T-helper 1 cell treated with Interleukin-12 subunit alpha and Interleukin-12 subunit beta and Interleukin-4 antibody, amounts not matched to agents 30 μg/mL and 1 μg/mL, for 36 hours (primary cell): ENCODE results near the gene UBTF.
"Not testable (repeated sequence)": the region's sequence is repeated elsewhere in the genome, so short reads cannot be mapped to it uniquely, and the experiment has no call there.

Experiments used
- H3K27ac Mint-ChIP-seq: one replicate; pipeline ENCODE4 v1.8.0; 2021; ENCODE audit warnings: mild to moderate bottlenecking, mixed read lengths
- H3K27me3 Mint-ChIP-seq: one replicate; pipeline ENCODE4 v1.8.0; 2021; ENCODE audit warnings: low read depth, mixed read lengths
- H3K36me3 Mint-ChIP-seq: one replicate; pipeline ENCODE4 v1.8.0; 2021; ENCODE audit warnings: low read depth, mixed read lengths
- H3K4me1 Mint-ChIP-seq: one replicate; pipeline ENCODE4 v1.8.0; 2021; ENCODE audit warnings: low read depth, mixed read lengths
- H3K4me3 Mint-ChIP-seq: one replicate; pipeline ENCODE4 v1.8.0; 2021; ENCODE audit warnings: mild to moderate bottlenecking, moderate library complexity, mixed read lengths
- H3K9me3 Mint-ChIP-seq: one replicate; pipeline ENCODE4 v1.8.0; 2021; ENCODE audit warnings: mixed read lengths

Gene UBTF

DNA sequence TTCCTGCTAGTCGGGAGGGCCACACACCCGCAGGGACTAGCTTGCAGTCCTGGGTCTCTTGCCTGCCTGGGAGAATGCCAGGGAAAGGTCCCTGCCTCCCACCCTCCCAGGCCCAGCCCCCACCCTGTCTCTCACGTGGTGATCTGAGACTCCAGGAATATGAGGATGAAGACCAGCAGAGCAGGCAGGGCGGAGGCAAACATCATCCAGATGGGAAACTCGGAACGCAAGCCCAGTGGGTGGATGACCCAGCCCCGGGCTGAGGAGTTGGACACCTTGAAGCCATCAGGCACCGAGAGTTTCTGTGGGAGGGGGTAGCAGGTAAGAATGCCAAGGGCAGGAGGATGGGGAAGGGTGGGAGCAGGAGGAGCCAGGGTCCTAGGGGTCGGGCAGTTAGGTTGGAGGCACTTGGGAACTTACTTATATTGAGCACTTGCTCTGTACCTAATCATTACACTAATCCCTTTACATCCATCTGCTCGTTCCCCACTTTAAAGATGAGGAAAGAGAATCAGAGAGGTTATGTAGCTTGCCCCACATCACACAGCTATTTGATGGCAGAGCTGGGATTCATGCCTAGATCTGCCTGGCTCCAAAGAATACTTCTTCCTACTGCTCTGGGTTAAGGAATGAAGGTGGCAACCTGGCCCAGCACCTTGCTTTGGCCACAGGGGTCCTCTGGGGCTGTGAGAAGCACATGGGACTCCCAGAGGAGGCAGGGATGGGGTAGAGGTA, 35.1 kb upstream of the UBTF start:
- peaks cover 5% of the 10 kb centered on the region for H3K27me3 Mint-ChIP-seq
- H3K36me3 Mint-ChIP-seq = no peaks in the 10 kb centered on the region
- no peaks in the 10 kb centered on the region for H3K4me1 Mint-ChIP-seq
- H3K4me3 Mint-ChIP-seq = no peak overlapping the region
- H3K27ac Mint-ChIP-seq = no peak overlapping the region
- no peaks in the 10 kb centered on the region for H3K9me3 Mint-ChIP-seq

DNA sequence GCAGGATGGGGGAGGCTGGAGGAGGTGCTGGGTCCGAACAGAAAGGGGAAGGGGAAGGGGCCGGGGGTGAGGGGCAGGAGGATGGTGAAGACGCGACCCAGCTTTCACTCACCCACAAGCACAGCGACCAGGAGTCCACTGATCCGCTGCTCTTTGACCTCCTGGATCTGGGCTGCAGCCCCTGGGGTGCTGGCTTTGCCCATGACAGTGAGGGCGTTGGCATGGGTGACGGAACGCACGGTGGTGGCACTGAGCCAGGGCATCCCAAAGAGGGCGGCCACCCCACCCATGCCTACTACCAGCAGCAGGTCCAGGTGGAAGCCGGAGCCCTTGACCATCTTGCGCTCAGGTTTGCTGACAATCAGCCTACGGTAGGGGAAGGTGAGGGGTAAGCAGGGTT, 33.5 kb upstream of the UBTF start:
- peaks cover 5% of the 10 kb centered on the region for H3K27me3 Mint-ChIP-seq
- no peaks in the 10 kb centered on the region for H3K9me3 Mint-ChIP-seq
- no peak overlapping the region for H3K4me3 Mint-ChIP-seq
- H3K4me1 Mint-ChIP-seq = peaks cover 8% of the 10 kb centered on the region
- no peak overlapping the region for H3K27ac Mint-ChIP-seq
- no peaks in the 10 kb centered on the region for H3K36me3 Mint-ChIP-seq

DNA sequence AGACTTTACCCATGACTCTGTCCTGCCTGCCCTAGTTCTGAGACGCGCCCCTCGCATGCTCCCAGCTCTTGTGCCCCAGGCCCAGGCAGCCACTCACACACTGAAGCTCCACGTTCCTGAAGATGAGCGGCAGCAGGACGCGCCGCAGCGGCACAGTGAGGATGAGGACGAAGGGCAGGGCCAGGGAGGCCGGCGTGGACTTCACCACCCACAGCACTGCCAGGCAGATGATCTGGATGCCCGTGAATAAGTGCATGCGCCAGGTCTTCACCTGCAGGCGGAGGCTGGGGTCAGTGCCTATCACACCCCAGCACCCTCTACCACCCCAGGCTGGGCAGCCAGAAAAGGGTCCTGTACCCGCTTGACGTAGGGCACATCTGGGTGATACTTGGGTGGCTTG, 31.6 kb upstream of the UBTF start:
- H3K4me3 Mint-ChIP-seq = no peak overlapping the region
- H3K27me3 Mint-ChIP-seq = peaks cover 3% of the 10 kb centered on the region
- no peaks in the 10 kb centered on the region for H3K36me3 Mint-ChIP-seq
- no peaks in the 10 kb centered on the region for H3K9me3 Mint-ChIP-seq
- H3K27ac Mint-ChIP-seq = no peak overlapping the region
- peaks cover 15% of the 10 kb centered on the region for H3K4me1 Mint-ChIP-seq

DNA sequence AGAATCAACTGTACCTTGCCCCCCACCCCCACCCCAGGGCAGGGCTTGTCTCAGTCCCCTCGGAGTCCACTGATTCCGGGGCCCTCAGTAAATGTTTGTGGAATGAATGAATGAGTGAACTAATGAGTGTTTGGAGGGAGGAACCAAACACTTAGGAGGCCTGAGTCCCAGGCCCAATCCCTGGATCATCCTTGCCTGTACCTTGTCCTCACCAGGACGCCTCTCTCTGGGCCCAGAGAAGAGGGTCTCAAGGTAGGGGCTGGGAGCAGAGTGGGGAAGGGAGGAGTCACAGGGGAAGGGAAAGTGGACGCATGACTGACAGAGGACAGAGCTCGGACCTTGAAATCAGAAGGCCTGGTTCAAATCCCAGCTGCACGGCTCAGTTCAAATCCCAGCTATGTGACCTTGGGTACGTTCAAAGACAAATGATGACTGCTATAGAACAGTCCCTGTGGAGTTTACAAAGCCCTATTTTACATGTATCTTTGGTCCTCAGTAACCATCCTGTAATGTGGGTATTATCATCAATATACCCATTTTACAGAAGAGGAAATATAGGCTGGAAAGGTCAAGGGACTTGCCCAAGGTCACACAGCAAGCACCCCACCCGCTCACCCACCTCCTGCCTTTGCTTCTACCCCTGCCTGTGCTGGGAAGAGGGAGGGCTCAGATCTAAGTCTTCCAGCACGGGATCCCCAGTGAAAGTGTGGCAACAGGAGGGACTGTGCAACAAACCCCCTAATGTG, 30.2 kb upstream of the UBTF start:
- no peak overlapping the region for H3K27ac Mint-ChIP-seq
- H3K4me3 Mint-ChIP-seq = no peak overlapping the region
- no peaks in the 10 kb centered on the region for H3K9me3 Mint-ChIP-seq
- H3K27me3 Mint-ChIP-seq = no peaks in the 10 kb centered on the region
- peaks cover 21% of the 10 kb centered on the region for H3K4me1 Mint-ChIP-seq
- H3K36me3 Mint-ChIP-seq = no peaks in the 10 kb centered on the region

DNA sequence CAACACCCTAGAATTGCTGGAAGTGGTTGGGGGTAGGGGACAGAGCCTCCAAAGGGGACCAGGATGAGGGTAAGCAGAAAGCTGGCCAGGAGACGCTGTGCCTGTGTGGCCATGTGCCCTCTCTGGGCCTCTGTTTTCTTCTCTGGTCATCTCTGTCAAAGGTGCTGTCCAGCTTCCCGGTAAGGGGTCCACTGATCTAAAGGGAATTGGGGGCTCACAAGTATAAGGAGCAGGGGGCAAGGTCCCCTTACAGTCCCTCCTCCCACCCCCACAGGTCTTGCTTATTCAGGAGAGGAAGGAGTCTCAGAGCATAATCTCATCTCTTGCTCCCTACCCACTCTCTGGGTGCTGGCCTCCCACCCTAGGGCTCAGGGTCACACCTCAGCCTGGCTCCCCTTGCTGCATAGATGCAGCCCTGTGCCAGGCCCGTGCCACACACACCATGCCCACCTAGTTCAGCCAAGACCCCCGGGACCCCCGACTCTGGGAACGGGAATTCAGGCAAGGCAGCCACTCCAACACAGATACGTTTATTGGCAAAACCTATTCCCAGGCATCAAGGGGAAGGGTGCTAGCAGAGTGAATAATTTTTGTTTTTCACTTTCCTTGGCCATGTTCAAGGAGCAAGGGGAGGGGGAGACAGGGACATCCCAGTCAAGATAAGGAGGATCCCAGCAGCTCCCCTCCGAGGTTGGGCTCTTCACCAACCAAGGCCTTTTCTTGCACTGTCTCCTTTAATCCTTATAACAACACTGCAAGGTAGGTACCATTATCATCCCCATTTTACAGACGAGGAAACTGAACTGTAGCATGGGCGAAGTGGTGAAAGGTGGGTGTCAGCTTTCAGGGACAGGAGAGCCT, 28.6 kb upstream of the UBTF start:
- H3K4me1 Mint-ChIP-seq = peaks cover 21% of the 10 kb centered on the region
- H3K4me3 Mint-ChIP-seq = no peak overlapping the region
- H3K27ac Mint-ChIP-seq = no peak overlapping the region
- H3K27me3 Mint-ChIP-seq = no peaks in the 10 kb centered on the region
- no peaks in the 10 kb centered on the region for H3K9me3 Mint-ChIP-seq
- no peaks in the 10 kb centered on the region for H3K36me3 Mint-ChIP-seq

DNA sequence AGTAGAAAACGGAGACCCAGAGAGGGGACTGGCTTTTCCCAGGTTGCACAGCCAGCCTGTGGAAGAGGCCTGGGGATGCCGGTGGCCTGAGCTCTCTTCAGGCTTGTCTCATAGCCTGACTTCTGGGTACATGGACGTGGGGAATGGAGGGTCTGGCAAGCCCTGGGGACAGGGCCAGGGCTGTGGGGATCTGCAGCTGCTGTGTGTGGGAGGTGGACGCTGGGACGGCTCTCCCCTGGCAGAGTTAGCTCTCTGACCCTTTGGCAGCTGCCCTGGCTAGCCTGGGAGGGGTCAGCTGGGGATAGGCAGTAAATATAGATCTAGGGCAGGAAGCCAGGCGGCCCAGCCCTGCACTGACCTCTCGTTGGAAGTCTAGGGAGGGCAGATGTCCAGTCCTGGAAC, 28.0 kb upstream of the UBTF start:
- H3K4me1 Mint-ChIP-seq = peaks cover 21% of the 10 kb centered on the region
- H3K4me3 Mint-ChIP-seq = no peak overlapping the region
- H3K9me3 Mint-ChIP-seq = no peaks in the 10 kb centered on the region
- no peaks in the 10 kb centered on the region for H3K27me3 Mint-ChIP-seq
- H3K36me3 Mint-ChIP-seq = no peaks in the 10 kb centered on the region
- no peak overlapping the region for H3K27ac Mint-ChIP-seq

DNA sequence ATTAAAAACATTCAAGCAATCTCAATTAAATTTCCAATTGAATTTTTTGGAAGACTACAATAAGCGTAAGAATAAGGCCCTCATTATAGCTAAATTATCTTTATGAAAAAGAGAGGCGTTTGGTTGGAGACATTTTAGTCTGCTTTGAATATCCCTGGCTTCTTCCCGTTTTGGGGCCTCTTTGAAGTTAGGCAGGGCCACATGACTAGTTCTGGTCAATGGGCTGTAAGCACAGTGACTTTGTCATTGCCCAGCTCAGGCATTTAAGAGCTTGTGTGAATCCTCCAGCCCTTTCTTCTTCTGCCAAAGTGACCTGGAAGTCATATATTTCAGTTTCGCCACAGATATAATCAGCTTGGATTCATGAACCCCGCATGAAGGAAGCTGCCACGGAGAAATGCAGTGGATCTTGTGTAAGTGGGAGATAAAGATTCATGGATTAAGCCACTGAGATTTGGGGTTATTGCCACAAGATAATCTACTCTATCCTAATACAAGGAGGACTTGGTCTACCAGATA, 21.7 kb upstream of the UBTF start:
- no peaks in the 10 kb centered on the region for H3K9me3 Mint-ChIP-seq
- H3K27ac Mint-ChIP-seq = no peak overlapping the region
- no peaks in the 10 kb centered on the region for H3K27me3 Mint-ChIP-seq
- no peaks in the 10 kb centered on the region for H3K36me3 Mint-ChIP-seq
- peaks cover 6% of the 10 kb centered on the region for H3K4me1 Mint-ChIP-seq
- no peak overlapping the region for H3K4me3 Mint-ChIP-seq

DNA sequence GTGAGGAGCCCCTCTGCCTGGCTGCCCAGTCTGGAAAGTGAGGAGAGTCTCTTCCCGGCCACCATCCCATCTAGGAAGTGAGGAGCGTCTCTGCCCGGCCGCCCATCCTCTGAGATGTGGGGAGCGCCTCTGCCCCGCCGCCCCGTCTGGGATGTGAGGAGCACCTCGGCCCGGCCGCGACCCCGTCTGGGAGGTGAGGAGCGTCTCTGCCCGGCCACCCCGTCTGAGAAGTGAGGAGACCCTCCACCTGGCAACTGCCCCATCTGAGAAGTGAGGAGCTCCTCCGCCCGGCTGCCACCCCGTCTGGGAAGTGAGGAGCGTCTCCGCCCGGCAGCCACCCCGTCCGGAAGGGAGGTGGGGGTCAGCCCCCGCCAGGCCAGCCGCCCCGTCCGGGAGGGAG, 18.4 kb upstream of the UBTF start:
- not testable (repeated sequence) for H3K9me3 Mint-ChIP-seq, H3K27me3 Mint-ChIP-seq, H3K4me3 Mint-ChIP-seq, H3K27ac Mint-ChIP-seq, H3K36me3 Mint-ChIP-seq, H3K4me1 Mint-ChIP-seq

DNA sequence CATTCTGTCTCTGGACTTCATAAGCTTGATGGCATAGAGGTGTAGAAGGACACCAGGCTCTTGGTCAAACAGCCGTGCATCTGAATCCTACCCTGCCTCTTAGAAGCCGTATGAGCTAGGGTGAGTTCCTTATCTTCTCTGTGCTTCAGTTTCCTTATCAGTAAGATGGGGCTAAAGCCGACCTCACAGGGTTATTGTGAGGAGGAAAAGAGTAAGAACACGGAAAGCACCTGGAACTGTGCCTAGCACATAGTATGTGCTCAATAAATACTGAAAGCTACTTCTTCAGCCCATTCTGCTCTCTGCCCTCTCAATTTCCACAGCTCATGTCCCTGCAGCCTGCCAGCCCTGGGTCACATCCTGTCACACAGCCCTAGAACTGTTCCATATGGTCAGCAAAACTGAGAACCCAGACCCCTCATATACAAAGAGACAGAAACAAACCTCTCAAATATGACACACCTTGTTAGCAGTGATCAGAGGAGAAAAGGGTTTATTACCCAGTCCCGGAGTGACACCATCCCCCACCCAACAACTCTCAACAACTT, 17.0 kb upstream of the UBTF start:
- Mint-ChIP-seq H3K9me3 (no peaks in the 10 kb centered on the region), H3K36me3 (no peaks in the 10 kb centered on the region), H3K4me3 (no peak overlapping the region), H3K4me1 (peaks cover 5% of the 10 kb centered on the region), H3K27ac (no peak overlapping the region), H3K27me3 (peaks cover 8% of the 10 kb centered on the region)

DNA sequence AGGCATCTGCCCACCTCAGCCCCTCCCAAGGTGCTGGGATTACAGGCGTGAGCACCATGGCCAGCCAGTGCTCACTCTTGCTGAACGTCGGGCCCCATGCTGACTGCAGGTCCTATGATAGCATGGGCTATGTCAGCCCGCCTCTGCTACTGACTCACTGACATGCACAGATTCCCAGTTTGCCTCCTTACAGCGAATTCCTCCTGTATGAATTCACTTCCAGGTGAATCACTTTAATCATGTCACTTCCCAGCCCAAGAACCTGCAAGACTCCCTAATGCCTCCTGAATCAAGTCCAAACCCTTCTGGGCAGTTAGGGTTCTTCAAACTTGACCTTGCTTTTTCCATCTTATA, 16.1 kb upstream of the UBTF start:
- Mint-ChIP-seq H3K9me3 (no peaks in the 10 kb centered on the region), H3K4me3 (no peak overlapping the region), H3K4me1 (peaks cover 5% of the 10 kb centered on the region), H3K27me3 (peaks cover 8% of the 10 kb centered on the region), H3K27ac (no peak overlapping the region), H3K36me3 (no peaks in the 10 kb centered on the region)

DNA sequence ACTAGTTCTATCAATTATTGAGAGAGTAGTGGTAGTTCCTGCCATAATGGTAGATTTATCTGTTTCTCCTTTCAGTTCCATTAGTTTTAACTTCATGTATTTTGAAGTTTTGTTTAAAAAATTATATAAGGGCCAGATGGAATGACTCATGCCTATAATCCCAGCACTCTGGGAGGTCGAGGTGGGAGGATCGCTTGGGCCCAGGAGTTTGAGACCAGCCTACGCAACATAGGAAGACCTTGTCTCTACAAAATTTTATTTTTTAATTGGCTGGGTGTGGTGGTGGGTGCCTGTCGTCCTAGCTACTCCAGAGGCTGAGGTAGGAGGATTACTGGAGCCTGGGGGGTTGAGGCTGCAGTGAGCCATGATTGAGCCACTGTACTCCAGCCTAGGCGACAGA, 14.1 kb upstream of the UBTF start:
- H3K4me3 Mint-ChIP-seq = no peak overlapping the region
- peaks cover 5% of the 10 kb centered on the region for H3K4me1 Mint-ChIP-seq
- peaks cover 8% of the 10 kb centered on the region for H3K27me3 Mint-ChIP-seq
- no peaks in the 10 kb centered on the region for H3K9me3 Mint-ChIP-seq
- H3K27ac Mint-ChIP-seq = no peak overlapping the region
- H3K36me3 Mint-ChIP-seq = no peaks in the 10 kb centered on the region

DNA sequence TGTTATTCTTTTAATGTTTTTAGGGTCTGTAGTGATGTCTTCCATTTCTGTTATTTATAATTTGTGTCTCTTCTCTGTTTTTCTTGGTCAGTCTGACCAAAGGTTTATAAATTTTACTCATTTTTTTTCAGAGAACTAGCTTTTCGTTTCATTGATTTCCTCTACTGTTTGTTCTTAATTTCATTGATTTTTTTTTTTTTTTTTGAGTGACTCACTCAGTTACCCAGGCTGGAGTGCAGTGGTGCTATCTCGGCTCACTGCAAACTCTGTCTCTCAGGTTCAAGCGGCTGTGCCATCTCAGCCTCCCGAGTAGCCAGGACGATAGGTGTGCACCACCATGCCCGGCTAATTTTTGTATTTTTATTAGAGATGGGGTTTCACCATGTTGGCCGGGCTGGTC, 12.6 kb upstream of the UBTF start:
- H3K27ac Mint-ChIP-seq = no peak overlapping the region
- no peak overlapping the region for H3K4me3 Mint-ChIP-seq
- H3K36me3 Mint-ChIP-seq = no peaks in the 10 kb centered on the region
- H3K27me3 Mint-ChIP-seq = peaks cover 8% of the 10 kb centered on the region
- H3K4me1 Mint-ChIP-seq = peaks cover 5% of the 10 kb centered on the region
- H3K9me3 Mint-ChIP-seq = no peaks in the 10 kb centered on the region

DNA sequence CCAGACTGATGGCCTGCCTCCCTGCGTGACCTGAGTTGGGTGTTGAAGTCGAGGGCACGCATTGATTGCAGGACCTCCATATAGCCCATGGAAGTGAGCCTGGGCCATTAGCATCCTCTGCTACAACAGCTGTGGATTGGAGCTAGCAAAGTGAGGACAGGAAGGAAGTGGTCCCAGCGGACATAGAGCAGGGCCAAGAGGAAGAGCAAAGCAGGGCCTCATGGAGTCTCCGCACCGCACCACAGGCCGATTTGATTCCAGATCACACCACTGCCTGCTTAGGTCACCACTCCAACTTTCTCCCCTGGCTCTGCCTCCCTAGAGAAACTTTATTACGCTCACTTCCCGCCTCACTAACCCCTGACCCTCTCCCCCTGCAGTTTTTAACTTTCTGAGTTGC, 10.7 kb upstream of the UBTF start:
- H3K4me3 Mint-ChIP-seq = no peak overlapping the region
- no peak overlapping the region for H3K27ac Mint-ChIP-seq
- H3K4me1 Mint-ChIP-seq = peaks cover 3% of the 10 kb centered on the region

DNA sequence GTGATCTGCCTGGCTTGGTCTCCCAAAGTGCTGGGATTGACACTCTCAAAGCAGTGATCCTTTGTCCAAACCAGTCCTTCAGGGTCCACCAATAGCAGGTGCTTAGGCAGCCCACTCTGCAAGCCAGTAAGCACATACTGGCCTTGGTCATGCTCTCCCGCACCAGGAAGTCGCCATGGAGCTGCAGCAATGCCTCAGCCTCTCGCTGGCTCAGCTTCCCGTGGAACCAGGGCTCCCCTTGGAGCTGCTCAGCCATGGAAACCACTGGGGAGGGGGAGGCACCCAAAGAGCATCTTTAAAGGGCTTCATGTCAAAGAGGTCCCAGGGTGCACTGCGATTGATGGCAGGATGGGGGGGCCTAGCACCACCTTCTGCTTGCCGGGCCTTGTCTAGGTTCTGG, 9.6 kb upstream of the UBTF start:
- no peaks in the 10 kb centered on the region for H3K4me1 Mint-ChIP-seq
- H3K4me3 Mint-ChIP-seq = no peak overlapping the region
- H3K36me3 Mint-ChIP-seq = no peaks in the 10 kb centered on the region
- H3K27me3 Mint-ChIP-seq = no peaks in the 10 kb centered on the region
- no peaks in the 10 kb centered on the region for H3K9me3 Mint-ChIP-seq
- H3K27ac Mint-ChIP-seq = no peak overlapping the region

More for the DNA sequence above, 10.7 kb upstream of the UBTF start:
- H3K9me3 Mint-ChIP-seq = no peaks in the 10 kb centered on the region
- H3K36me3 Mint-ChIP-seq = no peaks in the 10 kb centered on the region
- H3K27me3 Mint-ChIP-seq = peaks cover 3% of the 10 kb centered on the region
